ENCODE measurements around the gene AURKAIP1. TPM values are rescaled to one million over a fixed set of nuclear protein-coding genes. Genes with fewer than 3 reads are reported as not detected.
"Not testable (repeated sequence)": the region's sequence is repeated elsewhere in the genome, so short reads cannot be mapped to it uniquely, and the experiment has no call there.

AURKAIP1 gene
- polyA plus RNA-seq, 5 donors: 36.5 to 88.5 (median 46.3) TPM

DNA sequence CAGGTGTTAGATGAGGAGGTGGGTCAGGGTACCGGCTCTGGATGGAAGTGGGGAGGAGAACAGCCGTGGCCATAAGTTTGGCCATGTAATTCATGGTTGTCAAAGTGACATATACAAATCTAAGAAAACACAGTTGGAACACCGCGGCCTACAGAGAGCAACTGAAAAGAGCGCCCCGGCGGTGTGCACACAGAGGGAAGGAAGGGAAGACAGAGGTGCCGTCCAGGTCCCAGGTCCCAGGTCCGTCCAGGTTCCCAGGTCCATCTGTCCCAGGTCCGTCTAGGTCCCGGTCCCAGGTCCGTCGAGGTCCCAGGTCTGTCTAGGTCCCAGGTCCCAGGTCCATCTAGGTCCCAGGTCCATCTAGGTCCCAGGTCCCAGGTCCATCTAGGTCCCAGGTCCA lies 36.6 kb upstream of the AURKAIP1 start:
- no peak for DNase-seq

DNA sequence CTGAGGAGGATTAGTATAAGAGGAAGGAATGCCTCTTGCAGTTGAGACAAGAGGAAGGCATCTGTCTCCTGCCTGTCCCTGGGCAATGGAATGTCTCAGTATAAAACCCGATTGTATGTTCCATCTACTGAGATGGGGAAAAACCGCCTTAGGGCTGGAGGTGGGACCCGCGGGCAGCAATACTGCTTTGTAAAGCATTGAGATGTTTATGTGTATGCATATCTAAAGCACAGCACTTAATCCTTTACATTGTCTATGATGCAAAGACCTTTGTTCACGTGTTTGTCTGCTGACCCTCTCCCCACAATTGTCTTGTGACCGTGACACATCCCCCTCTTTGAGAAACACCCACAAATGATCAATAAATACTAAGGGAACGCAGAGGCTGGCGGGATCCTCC lies 35.2 kb upstream of the AURKAIP1 start:
- DNase-seq: not testable (repeated sequence)

DNA sequence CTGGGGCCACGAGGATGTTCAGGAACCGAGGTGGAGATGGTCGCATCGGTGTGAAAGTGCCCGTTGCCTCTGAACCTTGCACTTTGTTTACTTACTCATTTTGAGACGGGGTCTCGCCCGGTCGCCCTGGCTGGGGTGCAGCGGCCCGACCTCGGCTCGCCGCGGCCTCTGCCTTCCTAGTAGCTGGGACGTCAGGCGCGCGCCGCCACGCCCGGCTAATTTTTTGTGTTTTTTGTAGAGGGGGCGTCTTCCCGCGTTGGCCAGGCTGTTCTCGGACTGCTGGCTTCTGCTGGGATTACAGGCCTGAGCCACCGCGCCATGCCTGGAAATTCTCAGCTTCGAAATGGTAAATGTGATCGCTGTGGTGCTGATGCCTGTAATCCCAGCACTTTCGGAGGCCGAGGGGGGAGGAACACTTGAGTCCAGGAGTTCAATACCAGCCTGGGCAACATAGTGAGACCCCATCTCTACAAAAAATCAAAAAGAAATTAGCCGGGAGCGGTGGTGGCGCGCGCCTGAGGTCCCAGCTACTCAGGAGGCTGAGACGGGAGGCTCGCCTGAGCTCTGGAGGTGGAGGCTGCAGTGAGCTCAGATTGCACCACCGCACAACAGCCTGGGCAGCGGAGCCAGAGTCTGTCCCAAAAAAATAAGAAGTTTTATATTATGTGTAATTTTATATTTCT lies 32.8 kb upstream of the AURKAIP1 start:
- DNase-seq: no peak

DNA sequence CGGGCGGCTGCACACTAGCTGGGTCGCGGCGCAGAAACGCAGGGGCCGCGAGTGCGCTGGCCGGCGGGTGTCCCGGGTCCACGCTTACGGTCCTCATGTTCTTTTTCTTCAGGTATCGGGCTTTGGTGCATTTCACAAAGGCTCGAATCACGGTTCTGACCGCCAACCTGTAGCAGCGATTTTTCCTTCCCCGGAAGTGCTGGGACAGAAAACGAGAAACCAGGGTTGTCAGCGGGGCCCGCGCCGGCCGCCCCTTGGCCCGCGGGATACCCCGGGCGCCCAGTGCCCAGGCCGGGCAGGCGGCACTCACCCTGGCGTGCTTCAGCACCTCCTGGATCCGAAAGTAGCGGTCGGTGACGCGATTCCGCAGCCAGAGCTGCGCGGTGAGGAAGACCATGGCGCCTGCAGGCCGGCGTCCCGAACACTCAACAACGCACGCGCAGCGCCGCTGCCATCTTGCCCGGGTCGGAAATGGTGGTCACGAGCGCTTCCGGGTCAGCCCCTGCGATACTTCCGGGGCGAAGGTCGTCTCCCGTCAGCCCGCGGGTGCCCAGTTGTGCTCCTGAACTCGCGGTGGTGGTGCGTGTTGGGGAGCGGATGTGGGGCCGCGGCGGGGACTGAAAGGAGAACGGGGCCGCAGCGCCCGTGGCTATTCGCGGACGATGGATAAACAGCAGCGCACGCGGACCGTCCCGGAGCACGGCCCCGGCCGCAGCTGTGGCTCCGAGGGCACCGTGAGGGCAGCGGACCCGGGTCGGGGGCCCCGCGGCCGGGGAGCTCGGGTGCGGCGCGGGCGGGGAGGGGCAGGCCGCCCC lies 32.0 kb upstream of the AURKAIP1 start, which contains the start of gene MRPL20:
TSS of gene MRPL20 (minus strand) at position 473 of the 815 bp plus-strand sequence. CDS start at position 397, 76 bp downstream.
- DNase-seq: peak; percentile 86 to 88

DNA sequence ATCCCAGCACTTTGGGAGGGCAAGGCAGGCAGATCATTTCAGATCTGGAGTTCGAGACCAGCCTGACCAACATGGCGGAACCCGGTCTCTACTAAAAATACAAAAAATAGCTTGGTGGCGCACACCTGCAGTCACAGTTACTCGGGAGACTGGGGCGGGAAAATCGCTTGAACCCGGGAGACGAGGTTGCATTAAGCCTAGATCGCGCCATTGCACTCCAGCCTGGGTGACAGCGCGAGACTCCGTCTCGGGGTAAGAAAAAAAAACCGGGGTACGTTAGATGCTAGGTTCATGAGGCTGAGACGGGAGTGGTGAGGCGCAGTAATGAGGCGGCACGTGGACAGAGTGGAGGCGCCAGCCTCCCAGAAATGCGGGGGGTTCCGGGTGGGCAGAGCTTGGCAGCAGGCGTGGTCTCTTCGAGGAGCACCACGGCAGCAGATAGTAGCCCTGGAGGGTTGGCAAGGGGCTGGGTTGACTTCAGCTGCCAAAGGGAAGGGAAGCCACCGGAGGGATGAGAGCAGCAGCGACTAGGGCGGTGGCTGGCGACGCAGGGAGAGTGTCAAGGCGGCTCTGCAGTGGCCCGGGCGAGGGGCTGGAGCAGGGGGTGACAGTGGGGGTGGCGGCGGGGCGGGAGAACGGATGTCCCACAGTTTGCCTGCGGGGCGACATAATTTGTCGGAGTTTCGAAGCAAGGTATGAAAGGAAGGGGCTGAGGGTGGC lies 31.3 kb upstream of the AURKAIP1 start:
- no peak for DNase-seq

DNA sequence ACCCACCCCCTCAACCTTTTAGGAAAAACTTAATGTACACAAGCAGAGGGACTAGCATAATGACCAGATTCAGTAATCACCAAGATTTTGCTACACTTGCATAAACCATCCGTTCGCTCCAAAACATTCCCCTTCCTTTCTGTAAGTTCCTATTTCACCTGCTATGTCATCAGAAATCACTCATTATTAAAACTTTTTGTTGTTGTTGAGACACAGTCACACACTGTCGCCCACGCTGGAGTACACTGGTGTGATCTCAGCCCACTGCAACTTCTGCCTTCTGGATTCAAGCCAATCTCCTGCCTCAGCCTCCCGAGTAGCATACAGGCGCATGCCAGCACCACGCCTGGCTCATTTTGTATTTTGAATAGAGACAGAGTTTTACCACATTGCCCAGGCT lies 28.6 kb upstream of the AURKAIP1 start:
- DNase-seq: no peak

DNA sequence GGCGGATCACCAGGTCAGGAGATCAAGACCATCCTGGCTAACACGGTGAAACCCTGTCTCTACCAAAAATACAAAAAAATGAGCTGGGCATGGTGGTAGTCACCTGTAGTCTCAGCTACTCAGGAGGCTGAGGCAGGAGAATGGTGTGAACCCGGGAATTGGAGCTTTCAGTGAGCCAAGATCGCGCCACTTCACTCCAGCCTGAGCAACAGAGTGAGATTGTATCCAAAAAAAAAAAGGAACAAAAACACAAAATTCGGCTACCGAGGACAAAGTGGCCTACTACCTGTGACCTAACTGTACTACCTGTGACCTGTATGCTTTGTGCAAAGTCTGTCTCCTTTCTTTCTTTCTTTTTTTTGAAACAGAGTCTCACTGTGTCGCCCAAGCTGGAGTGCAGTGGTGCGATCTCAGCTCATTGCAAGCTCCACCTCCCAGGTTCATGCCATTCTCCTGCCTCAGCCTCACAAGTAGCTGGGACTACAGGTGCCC lies 27.9 kb upstream of the AURKAIP1 start:
- DNase-seq: not testable (repeated sequence)

DNA sequence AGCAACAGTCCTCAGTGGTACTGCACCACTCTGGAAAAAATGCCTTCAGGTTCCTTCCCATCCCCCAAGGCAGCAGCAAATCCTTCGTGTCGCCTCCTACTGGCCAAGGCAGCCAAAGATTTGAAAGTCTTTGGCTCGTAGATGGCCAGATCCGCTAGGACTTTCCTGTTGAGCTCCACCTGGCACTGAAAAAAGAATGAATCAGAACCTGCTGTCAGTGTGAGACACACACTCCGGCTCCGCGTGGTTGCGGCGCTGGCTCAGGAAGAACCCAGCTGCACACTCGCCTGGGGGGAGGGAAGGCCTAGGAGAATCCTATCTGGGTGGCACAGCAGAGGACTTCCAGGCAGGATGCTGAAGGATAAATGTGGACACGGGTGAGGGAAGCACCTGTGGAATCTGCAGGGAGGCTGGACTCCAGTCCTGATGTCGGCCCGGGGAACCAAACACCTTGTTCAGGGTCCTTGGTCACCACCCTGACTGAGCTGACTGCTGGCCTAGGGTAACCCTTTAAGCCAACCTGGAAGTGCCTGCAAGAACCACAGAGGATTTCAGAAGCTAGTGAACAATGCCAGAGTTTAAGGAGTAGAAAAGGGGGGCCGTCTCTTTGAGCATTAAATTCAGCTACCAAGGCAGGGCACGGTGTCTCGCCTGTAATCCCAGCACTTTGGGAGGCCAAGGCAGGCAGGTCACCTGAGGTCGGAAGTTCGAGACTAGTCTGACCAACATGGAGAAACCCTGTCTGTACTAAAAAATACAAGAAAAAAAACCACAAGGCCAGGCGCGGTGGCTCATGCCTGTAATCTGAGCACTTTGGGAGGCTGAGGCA lies 27.3 kb upstream of the AURKAIP1 start:
- no peak for DNase-seq

DNA sequence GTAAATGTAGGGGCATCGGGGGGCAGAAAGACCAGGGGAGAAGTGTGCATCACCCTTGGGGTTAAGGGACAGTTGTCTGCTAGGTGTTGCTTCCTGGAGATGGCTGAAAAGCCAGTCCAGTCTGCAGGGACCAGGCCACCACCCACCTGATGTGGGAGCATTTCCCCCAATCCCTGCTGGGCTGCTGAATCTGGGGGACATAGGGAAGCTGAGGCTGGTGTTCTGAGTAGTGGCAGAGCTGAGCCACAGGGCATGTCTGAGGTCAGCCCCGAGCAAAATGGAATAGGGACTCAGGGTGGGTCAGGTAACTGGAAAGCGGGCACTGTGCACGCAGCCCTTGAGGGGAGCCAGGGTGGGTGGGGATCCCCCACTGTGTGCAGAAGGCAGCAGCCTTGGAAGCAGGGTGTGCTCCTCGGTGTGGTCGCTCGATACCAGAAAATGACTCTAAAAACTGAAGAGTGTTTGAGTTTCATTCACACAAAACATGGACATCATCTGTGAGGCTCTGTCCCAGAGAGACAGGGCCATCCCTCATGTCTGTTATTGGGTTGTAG lies 26.5 kb upstream of the AURKAIP1 start:
- no peak for DNase-seq

DNA sequence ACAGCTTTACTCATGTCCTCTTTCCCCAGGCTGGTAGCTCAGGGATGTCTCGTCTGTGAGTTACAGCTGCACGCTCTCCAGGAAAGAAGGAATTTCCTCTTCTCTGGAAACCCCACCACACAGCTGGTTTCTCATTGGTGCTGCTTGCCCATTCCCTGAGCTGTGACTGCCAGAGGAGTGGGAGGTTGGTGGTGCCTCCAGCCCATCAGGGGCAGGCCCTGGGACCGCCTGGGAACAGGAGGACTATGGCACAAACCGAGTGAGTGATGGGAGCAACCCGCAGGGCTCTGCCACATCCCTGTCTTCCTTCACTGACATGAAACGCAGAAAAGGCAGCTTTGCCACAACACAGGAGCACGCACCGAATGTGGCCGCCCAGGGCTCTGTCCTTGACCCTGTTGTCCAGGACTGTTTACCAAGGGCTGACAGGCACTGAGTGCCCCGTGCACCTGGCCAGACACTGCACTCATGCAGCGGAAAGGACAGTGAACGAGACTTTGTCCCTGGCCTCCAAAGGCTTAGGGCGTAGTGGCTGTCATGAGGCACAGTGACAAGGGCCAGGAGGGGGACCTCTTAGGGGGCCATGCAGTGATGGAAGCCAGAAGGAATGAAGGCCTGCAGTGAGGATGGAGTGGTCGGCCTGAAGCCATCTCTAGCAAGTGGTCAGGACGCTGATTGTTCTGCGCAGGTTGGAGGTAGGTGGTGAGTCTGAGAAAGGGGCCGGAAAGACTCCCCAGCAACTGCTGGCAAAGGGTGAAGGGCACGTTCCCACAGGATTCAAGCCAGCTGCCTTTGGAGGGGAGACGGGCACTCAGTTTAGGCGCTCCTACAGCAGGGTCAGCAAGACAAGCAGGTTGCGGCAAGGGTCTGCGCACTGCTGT lies 25.8 kb upstream of the AURKAIP1 start:
- DNase-seq: no peak

DNA sequence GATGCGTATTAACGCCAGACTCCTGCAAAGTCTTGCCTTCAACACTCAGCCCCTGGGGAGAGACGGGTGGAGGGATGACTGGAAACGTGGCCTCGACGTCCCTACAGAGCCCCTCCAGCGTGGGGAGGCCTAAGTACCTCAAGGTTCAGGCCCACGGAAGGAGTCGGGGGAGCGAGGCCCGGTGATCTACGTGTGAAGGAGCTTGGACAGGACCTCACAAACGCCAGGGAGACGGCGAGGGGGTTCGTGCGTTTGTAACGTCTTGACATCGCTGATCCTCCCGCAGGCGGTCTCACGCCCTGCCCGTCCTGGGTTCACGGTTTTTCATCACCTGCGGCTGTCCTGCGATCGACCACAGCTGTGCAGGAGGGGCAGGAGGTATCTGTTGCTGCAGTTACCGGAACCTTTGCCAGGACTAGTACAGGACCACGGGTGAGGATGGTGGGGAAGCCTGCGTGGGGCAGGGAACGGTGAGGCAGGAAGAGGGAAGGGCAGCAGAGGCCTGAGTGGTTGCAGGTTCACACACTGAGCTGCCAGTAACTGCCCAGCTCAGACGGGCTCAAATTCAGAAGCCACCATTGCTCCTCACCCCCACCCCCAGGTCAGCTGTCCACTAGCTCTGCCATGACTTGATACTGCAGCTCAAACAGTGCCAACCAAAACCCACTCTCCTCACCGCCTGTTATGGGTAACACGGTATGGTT lies 25.0 kb upstream of the AURKAIP1 start:
- DNase-seq: no peak

DNA sequence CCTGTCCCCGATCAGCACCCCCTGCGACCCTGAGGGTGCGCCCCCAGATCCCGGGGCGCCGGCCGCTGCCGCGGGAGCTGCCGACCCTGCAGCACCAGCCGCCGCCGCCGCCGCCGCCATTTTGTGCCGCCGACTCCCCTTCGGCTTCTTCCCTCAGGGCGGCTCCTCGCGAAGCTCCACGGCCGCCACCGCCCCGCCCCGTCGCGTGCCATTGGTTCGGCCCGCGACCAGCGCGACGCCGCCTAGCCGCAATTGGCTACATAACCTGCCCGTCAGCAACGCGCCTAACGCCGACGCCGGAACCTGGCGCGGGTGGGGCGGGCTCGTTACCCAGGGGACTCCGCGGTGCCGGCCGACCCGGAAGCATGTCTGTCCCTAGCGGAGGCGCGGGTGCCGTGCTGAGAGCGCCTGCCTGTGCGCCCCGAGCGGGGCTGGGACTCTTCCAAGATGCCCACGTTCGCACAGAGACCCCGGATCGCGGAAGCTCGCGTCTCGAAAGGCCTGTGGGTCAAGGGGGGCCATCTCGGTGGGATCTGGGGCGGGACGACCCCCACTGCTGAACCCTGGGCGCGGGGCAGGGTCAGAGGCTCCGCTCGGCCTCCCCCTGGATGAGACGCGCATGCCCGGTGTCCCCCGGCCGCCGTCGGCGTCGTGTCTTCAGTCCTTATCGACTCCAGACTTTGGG lies 24.3 kb upstream of the AURKAIP1 start, which contains the start of gene CCNL2:
TSS of gene CCNL2 (minus strand) at position 149 of the 685 bp plus-strand sequence. CDS start at position 120, 29 bp downstream.
- DNase-seq: peak; percentile 99 to 100

DNA sequence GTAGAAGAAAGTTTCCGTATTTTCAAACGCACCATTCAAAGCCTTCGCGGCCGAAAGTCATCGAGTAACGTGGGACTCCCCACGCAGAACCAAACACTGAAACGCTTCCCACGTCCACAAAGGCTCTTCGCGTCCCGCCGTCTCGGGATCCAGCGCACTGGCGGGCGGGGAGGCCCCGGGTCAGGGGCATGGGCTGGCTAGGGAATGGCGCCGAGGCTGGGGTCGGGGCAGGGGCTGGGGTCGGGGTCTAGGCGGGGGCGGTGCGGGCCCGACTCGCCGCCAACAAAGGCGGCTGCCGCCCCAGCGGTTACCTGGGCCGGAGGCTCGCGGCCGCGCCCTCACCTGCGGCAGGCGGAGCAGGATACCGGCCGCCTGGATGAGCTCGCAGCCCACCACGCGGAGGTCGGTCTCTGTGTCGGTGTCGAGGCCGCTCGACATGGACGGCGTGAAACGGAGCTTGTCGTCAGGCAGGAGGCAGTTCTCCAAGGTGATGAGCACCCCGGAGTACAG lies 23.7 kb upstream of the AURKAIP1 start:
- DNase-seq: no peak

DNA sequence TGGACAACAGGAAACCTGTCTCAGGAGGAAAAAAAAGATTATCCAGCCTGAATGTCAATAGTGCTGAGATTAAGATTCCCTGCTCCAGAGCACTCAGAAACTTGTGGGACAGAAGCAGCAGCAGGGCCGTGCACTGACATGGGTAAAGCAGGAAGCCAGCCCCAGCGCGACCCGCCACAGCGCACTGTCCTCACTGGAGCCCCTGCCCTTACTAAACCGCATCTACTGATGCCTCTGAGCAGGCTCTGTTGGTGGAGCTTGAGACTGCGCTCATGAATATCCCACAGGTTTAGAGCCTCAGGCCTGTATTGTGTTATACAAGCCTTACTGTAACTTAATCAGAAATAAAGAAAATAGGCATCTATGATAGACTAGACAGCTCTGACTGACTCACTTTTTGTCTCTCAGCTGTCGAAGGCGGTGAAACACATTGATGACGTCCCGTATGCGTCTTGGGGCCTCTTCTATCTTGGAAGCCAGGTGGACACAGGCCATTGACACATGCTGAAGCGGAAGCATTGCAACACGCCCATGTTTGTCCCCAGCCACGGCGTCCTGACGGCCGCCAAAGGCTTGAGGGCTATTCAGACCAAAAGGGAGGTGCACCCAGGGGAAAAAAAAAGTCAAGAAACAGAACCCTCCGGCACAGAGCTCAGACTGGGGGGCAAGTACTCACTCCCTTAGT lies 23.0 kb upstream of the AURKAIP1 start:
- no peak for DNase-seq

DNA sequence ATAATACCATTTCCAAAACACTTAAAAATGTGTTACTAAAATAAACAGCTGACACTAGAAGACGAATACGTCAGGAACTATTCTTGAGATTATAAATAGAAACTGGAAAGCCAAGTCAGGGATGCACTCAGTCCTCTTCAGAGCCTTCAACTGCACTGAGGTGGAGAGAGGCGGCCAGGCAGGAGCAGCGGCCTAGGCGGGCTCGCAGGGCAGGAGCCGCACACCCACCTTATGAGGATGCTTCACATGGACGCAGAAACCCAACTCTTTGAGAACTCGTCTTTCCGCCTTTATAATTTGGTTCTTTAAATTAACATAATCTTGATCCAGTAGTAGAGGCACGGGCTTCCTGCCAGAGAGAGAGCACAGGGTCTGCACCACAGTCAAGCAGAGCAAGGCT lies 20.2 kb upstream of the AURKAIP1 start:
- no peak for DNase-seq

DNA sequence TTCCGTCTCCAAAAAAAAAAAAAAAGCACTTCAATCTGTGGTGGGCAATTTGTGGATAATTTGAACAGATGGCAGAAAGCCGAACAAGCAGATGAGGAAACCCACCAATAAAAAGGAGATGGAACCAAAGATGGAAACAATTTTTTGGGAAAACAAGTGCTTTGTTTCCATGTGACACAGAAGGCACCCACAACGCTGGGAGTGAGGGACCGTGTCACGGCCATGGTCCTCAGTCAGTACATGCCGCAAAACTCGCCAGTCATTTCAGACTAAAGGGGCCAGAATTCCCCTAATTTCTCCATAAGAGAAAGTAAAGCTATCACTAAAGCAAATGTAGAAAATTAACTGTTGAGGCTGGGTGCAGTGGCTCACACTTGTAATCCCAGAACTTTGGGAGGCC lies 19.1 kb upstream of the AURKAIP1 start:
- no peak for DNase-seq

DNA sequence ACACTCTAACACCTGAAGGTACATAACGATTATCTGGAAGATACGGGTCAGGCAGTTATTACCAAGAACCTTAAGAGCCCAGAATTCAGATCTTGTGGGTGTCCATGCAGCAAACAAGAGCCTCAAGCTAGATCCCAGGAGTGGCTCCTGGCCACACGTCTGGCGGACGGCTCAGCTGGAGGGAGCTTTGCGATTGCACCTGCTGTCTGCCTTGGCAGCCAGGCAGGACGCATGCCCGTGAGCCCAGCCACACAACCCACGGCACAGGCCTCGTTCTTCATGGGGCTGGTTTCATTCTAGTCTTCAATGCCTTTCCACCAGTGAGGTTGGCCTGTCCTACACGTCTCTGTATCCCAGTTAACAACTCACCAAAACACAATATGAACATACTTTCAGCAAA lies 18.4 kb upstream of the AURKAIP1 start:
- DNase-seq: no peak

DNA sequence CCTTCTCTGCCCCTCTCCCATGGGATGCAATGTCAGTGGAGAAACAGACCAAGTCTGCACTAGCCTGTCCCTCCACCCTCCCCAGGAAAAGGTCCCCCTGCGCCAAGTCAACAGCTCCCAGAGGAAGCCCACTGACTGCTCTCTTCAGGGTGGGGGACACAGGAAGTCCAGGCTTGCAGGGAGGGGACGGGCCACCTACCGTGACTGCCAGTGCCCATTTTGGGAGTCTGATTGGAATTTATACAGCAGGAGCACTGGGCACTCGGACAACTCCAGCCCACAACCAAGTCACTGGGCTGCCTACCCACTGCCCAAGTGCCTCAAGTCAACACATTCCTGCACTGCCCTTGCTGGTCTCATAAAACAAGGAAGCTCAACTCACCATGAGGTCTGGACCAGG lies 18.0 kb upstream of the AURKAIP1 start:
- no peak for DNase-seq

Measured in right lung (tissue), 5 donors.